Activated naive CD4-positive, alpha-beta T cell treated with anti-CD3 and anti-CD28 coated beads for 36 hours (primary cell): Measurements from ENCODE around the gene TRIM58. TPM values are rescaled to one million over a fixed set of nuclear protein-coding genes. Genes with fewer than 3 reads are reported as not detected.

Experiments
- CTCF ChIA-PET: fragments of 350-600 bp; sonication (Branson Sonifier 250); formaldehyde crosslinking; loops from one replicate; lab custom pipeline; 2021; ENCODE audit warnings: antibody characterized with exemption; lab: Charles Lee
- DNase-seq: peaks from one replicate; pipeline ENCODE4 v3.0.0-alpha.2; 2020
- H3K27ac Mint-ChIP-seq: one replicate; pipeline ENCODE4 v1.8.0; 2021; ENCODE audit warnings: mild to moderate bottlenecking, mixed read lengths
- H3K27me3 Mint-ChIP-seq: one replicate; pipeline ENCODE4 v1.8.0; 2021; ENCODE audit warnings: low read depth, mixed read lengths
- H3K36me3 Mint-ChIP-seq: one replicate; pipeline ENCODE4 v1.8.0; 2021; ENCODE audit warnings: low read depth, mixed read lengths
- H3K4me1 Mint-ChIP-seq: one replicate; pipeline ENCODE4 v1.8.0; 2021; ENCODE audit warnings: low read depth, mixed read lengths
- H3K4me3 Mint-ChIP-seq: one replicate; pipeline ENCODE4 v1.8.0; 2021; ENCODE audit warnings: mild to moderate bottlenecking, moderate library complexity, mixed read lengths
- H3K9me3 Mint-ChIP-seq: one replicate; pipeline ENCODE4 v1.8.0; 2021; ENCODE audit warnings: mixed read lengths
- intact Hi-C: fragments of 100-400 bp; cut with micrococcal nuclease; formaldehyde crosslinking; loops from one replicate; pipeline ENCODE4 v1.15.1; 2023
- total RNA-seq, 2 experiments: library from RNA; stranded (reverse); gene quantifications; one replicate each; pipeline ENCODE4 v1.2.3, GENCODE V29; 2021

TRIM58 gene
- total RNA-seq, 2 experiments from 2014 or later = 0.12 to 0.17 TPM

DNA sequence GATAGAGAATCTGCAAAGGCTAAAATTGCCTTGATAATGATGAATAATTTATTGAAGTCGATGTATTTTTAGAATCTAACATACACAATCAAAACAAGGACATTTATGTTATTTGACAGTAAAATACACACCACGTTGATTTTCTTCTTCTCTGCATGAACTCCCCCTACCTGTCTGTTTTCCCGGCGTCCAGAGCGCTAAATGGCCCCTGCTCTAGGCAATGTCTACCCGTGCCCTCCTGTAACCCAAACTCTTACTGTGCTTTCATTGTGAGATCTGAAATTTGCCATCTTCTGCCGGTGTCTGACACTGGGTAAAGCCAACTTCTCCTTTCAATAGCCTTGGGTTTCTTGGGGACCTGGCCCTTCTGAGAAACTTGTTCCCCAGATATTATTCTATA, 8.6 kb upstream of the TRIM58 start:
- intact Hi-C loops = no loop called here
- DNase-seq = no peak
- CTCF ChIA-PET = no interaction called here
- Mint-ChIP-seq H3K36me3 (no peaks in the 10 kb centered on the region), H3K9me3 (peaks cover 2% of the 10 kb centered on the region), H3K4me1 (no peaks in the 10 kb centered on the region), H3K27me3 (peaks cover 19% of the 10 kb centered on the region), H3K27ac (no peak overlapping the region), H3K4me3 (no peak overlapping the region)

DNA sequence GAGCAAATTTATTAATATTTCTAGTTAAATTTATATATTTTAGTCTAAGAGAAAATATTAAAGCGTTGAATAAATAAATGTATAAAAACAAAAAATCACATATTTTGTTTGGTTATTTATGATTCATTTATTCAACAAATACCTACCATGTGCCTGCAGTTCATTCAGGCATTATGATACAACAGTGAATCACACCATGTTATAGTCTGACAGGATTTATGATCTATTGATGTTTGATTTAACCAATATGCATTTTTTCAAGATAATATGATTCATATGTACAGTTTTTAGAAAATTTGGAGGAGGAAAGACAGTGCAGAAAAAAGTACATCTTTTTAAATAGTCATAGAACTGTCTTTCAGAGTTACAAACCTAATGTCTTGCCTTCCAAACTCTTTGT, 7.4 kb upstream of the TRIM58 start:
- CTCF ChIA-PET = no interaction called here
- no peaks in the 10 kb centered on the region for H3K4me1 Mint-ChIP-seq

DNA sequence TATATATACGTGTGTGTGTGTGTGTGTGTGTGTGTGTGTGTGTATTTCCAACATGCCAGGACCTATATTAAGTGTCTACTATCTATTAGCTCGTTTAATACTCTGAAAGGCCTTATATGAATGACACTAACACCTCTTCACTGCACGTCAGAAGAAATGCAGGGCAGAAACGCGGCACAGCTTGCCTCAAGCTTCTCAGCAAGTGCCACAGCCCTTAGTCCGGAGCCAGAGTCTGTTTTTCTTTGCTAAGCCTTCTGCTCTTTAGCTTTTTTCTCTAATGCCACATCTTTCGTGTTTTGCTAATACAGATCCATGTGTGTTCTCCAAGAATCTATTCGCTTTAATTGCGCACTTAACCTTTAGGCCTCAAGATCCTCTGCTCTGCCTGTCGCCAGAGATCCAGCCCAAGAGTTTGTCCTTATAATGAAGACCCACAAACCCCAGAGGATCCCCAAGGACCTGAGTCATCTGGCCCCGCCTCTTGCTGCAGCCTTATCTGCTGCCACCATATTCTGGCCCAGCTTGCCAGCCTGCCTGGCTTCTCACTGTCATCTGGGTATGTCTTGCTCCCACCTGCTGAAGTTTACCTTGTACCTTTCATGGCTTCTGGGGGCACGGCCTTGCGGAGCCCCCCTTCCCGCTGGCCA, 2.0 kb upstream of the TRIM58 start:
- Mint-ChIP-seq H3K27ac (no peak overlapping the region), H3K27me3 (peaks cover 61% of the 10 kb centered on the region), H3K36me3 (peaks cover 1% of the 10 kb centered on the region), H3K4me3 (no peak overlapping the region), H3K9me3 (peaks cover 2% of the 10 kb centered on the region), H3K4me1 (peaks cover 9% of the 10 kb centered on the region)
- no peak for DNase-seq
- CTCF ChIA-PET = no interaction called here
- intact Hi-C loops = loop anchor here (5.0 kb wide), 1 partner anchor 173 kb away; no protein-coding TSS in a partner anchor

More for the DNA sequence above, 7.4 kb upstream of the TRIM58 start:
- no peak overlapping the region for H3K4me3 Mint-ChIP-seq
- H3K36me3 Mint-ChIP-seq = no peaks in the 10 kb centered on the region
- H3K9me3 Mint-ChIP-seq = peaks cover 2% of the 10 kb centered on the region
- H3K27ac Mint-ChIP-seq = no peak overlapping the region
- DNase-seq = no peak
- intact Hi-C loops = no loop called here
- H3K27me3 Mint-ChIP-seq = peaks cover 29% of the 10 kb centered on the region

DNA sequence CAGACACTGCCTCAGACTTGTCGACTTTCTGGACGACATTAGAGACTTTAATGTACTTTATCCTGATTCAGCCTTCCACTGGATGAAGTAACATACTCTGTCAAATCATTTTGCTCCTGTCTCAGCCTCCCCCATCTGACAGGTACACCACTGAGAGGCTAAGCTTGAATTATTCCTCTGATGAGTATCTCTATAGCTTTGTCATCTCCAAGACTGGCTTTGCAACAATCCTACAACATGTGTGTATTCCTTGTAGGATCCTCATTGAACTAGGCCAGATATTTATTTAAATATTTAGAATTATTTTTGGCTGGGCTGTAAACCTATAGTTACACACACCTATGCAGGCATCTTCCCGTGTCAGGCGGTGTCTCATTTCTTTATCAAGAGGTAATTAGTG, 1.1 kb upstream of the TRIM58 start:
- no peak overlapping the region for H3K4me3 Mint-ChIP-seq
- H3K4me1 Mint-ChIP-seq = peaks cover 9% of the 10 kb centered on the region
- intact Hi-C loops = loop anchor here (2.0 to 5.0 kb wide), 2 partner anchors 51 to 174 kb away; no protein-coding TSS in a partner anchor
- CTCF ChIA-PET = no interaction called here
- peaks cover 1% of the 10 kb centered on the region for H3K36me3 Mint-ChIP-seq
- H3K27me3 Mint-ChIP-seq = peaks cover 69% of the 10 kb centered on the region
- DNase-seq = no peak
- peaks cover 2% of the 10 kb centered on the region for H3K9me3 Mint-ChIP-seq
- H3K27ac Mint-ChIP-seq = no peak overlapping the region

DNA sequence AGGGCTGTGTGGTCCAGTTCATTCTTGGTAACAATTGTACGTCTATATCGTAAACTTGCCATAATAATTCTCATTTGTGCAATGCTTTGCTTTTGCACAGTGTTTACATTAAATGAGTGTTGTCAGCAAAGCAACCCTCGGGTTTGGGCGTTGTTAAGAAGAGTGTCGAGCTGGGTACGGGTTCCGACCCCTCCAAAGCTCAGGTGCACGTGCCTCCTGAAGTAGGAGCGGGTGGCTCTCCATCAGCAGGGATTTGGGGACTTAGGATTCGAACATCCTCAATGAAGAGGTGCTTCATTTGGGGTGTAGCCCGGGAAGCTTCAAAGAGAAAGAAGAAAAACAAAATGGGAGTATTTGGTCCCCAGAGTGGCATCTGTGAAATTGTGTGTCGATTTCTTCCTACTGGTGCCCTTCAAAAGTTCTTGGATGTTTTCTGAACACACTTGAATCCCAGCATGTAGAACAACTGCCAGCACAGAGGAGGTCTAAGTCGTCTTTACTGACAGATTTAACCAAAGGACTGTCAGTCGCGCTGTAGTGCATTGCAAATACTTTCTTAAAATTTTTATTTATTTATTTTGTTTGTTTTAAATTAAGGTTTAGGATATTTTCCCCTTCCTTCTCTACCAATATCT, 1.1 kb downstream of the TRIM58 start:
- no peak for DNase-seq
- H3K27ac Mint-ChIP-seq = no peak overlapping the region
- no peaks in the 10 kb centered on the region for H3K9me3 Mint-ChIP-seq
- peaks cover 9% of the 10 kb centered on the region for H3K4me1 Mint-ChIP-seq
- H3K36me3 Mint-ChIP-seq = peaks cover 1% of the 10 kb centered on the region
- intact Hi-C loops = loop anchor here (2.0 to 5.0 kb wide), 2 partner anchors 49 to 176 kb away; no protein-coding TSS in a partner anchor
- CTCF ChIA-PET = interaction anchor here (0.7 kb wide), 1 partner anchor 25 kb away, joined by 6 read pairs; no protein-coding TSS in a partner anchor
- peaks cover 59% of the 10 kb centered on the region for H3K27me3 Mint-ChIP-seq
- peak overlapping the region; percentile 71 for H3K4me3 Mint-ChIP-seq

DNA sequence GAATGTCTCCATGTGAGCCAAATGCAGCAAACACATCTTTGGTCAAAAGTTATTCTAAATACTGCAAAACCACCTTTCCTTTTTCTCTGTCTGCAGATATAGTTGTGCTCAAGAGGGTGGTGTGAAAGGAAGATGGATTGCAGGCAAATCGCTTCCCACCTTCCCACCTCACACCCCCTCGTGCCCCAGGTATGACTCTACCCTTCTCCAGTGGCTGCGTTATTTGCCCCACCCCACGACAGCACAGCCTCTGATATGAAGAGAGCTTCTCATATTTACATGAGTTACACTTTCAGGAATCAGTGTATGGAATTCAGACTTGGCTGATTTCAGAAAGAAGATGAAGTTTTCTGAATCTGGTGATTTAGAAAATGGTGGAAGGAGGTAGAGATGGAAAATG, 5.8 kb downstream of the TRIM58 start:
- no peak overlapping the region for H3K27ac Mint-ChIP-seq
- CTCF ChIA-PET = no interaction called here

DNA sequence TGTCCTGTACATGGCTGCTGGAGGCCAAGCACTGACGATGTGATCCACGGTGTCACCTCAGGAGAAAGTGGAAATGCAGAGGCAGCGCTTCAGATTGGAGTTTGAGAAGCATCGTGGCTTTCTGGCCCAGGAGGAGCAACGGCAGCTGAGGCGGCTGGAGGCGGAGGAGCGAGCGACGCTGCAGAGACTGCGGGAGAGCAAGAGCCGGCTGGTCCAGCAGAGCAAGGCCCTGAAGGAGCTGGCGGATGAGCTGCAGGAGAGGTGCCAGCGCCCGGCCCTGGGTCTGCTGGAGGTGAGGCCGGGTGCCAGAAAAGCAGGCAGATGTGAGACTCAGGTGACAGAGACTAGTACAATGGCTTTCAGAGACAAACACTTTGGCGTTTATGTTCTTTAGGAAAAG, 7.7 kb downstream of the TRIM58 start:
- no peak overlapping the region for H3K4me3 Mint-ChIP-seq
- no peaks in the 10 kb centered on the region for H3K36me3 Mint-ChIP-seq
- H3K4me1 Mint-ChIP-seq = no peaks in the 10 kb centered on the region
- H3K27me3 Mint-ChIP-seq = peaks cover 28% of the 10 kb centered on the region
- CTCF ChIA-PET = no interaction called here
- H3K9me3 Mint-ChIP-seq = peaks cover 1% of the 10 kb centered on the region
- DNase-seq = no peak
- intact Hi-C loops = no loop called here
- no peak overlapping the region for H3K27ac Mint-ChIP-seq

More for the DNA sequence above, 5.8 kb downstream of the TRIM58 start:
- H3K4me1 Mint-ChIP-seq = peaks cover 5% of the 10 kb centered on the region
- H3K36me3 Mint-ChIP-seq = peaks cover 1% of the 10 kb centered on the region
- H3K4me3 Mint-ChIP-seq = no peak overlapping the region
- no peaks in the 10 kb centered on the region for H3K9me3 Mint-ChIP-seq
- intact Hi-C loops = no loop called here
- DNase-seq = no peak
- peaks cover 33% of the 10 kb centered on the region for H3K27me3 Mint-ChIP-seq

DNA sequence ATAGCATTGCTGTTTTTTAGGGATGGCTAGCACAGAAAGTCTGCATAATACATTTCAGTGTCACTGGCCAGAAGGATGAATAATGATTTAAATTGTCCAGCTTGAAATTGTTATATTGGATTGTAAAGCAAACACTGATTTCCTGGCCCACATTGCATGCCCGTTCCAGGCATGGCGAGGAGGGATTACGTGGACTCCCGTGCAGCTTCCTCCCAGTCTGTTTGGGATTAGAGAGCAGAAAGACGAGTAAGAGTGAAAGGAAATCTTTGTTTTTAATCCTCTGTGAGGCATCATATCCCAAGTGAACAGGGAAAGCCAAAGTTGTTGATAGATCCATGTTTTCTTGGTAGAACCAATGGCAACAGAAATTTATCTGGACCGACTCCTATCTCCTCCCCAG, 8.4 kb downstream of the TRIM58 start:
- H3K27ac Mint-ChIP-seq = no peak overlapping the region
- H3K27me3 Mint-ChIP-seq = peaks cover 25% of the 10 kb centered on the region
- peaks cover 3% of the 10 kb centered on the region for H3K9me3 Mint-ChIP-seq
- CTCF ChIA-PET = no interaction called here
- H3K4me3 Mint-ChIP-seq = no peak overlapping the region
- H3K4me1 Mint-ChIP-seq = no peaks in the 10 kb centered on the region
- no peaks in the 10 kb centered on the region for H3K36me3 Mint-ChIP-seq
- intact Hi-C loops = no loop called here
- DNase-seq = no peak

DNA sequence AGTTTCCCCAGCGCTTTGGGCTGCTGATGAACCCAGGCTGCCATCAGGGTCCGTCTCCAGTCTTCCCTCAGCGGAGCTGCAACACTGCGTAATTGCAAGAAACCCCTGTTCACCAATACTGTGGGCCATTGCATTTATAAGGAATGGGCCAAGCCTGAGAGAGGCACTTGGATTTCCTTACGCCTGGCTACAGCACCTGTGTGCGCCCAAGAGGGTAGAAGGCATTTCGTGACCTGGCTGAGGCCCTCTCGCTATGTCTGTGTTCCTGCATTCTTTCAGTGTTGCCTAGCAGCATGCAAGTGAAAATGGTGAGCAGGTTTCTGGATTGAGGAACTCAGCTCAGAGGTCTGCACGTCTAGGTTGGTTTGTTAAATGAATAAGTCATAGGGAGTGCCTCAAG, 26.4 kb downstream of the TRIM58 start:
- no peaks in the 10 kb centered on the region for H3K36me3 Mint-ChIP-seq
- no peak for DNase-seq
- CTCF ChIA-PET = no interaction called here
- no peaks in the 10 kb centered on the region for H3K9me3 Mint-ChIP-seq
- H3K4me1 Mint-ChIP-seq = no peaks in the 10 kb centered on the region
- no peak overlapping the region for H3K4me3 Mint-ChIP-seq
- intact Hi-C loops = no loop called here
- H3K27me3 Mint-ChIP-seq = peaks cover 4% of the 10 kb centered on the region
- H3K27ac Mint-ChIP-seq = no peak overlapping the region

DNA sequence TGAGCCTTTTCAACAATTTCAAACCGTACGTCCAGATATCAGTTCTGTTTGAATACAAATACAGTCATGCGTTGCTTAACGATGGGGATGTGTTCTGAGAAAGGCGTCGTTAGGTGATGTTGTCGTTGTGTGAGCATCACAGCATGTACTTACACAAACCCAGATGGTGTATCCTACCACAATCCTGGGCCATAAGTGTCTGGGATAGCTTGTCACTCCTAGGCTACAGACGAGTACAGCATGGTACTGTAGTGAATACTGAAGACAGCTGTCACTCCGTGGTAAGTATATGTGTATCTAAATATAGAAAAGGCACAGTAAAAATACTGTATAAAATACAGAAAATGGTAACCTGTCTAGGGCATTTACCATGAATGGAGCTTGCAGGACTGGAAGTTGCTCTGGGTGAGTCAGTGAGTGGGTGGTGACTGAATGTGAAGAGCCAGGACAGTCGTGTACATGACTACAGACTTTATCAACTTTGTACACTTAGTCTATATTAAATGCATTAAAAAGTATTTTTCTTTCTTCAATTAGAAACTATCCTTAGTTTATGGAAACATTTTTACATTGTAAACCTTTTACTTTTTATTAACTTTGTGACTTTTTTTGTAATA, 27.9 kb downstream of the TRIM58 start:
- H3K4me3 Mint-ChIP-seq = no peak overlapping the region
- intact Hi-C loops = no loop called here
- no peak for DNase-seq
- no peaks in the 10 kb centered on the region for H3K4me1 Mint-ChIP-seq
- H3K36me3 Mint-ChIP-seq = no peaks in the 10 kb centered on the region
- H3K9me3 Mint-ChIP-seq = no peaks in the 10 kb centered on the region
- H3K27me3 Mint-ChIP-seq = no peaks in the 10 kb centered on the region
- CTCF ChIA-PET = interaction anchor here (1.1 kb wide), 1 partner anchor 21 kb away, joined by 3 read pairs; no protein-coding TSS in a partner anchor
- H3K27ac Mint-ChIP-seq = no peak overlapping the region

DNA sequence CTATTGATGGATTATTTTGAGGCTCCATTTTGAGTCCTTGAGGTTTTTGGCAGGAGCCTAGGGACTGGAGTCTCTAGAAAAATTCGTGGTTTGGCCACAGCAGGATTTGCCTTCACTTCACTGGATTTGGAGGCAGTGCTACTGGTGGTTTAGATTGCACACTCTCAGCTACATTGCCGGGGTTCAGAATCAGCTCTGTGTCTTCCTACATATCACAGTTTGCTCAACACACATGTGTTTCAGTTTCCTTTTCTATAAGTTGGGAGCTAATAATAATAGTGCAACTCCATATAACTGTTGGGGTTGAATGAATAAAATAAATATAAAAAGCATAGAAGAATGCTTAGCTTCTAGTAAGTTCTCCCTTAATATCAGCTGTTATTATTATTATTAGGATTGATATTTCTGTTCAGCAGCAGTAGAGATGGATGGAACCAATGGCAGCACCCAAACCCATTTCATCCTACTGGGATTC, 38.2 kb downstream of the TRIM58 start, which contains the start of gene OR2W3:
TSS of gene OR2W3 (plus strand) at position 425 of the 475 bp plus-strand sequence. CDS start at position 425, 0 bp downstream.
- DNase-seq = no peak
- Mint-ChIP-seq H3K4me3 (no peak within 1 kb of the TSS), H3K36me3 (no peaks in the 10 kb centered on the region), H3K27ac (no peak within 1 kb of the TSS), H3K27me3 (peaks cover 3% of the 10 kb centered on the region), H3K4me1 (no peaks in the 10 kb centered on the region), H3K9me3 (no peaks in the 10 kb centered on the region)
- intact Hi-C loops = no loop called here
- CTCF ChIA-PET = no interaction called here

DNA sequence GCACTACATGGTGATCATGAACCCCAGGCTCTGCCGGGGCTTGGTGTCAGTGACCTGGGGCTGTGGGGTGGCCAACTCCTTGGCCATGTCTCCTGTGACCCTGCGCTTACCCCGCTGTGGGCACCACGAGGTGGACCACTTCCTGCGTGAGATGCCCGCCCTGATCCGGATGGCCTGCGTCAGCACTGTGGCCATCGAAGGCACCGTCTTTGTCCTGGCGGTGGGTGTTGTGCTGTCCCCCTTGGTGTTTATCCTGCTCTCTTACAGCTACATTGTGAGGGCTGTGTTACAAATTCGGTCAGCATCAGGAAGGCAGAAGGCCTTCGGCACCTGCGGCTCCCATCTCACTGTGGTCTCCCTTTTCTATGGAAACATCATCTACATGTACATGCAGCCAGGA, 39.0 kb downstream of the TRIM58 start:
- peaks cover 3% of the 10 kb centered on the region for H3K27me3 Mint-ChIP-seq
- H3K9me3 Mint-ChIP-seq = no peaks in the 10 kb centered on the region
- no peaks in the 10 kb centered on the region for H3K4me1 Mint-ChIP-seq
- CTCF ChIA-PET = no interaction called here
- intact Hi-C loops = no loop called here
- no peak for DNase-seq
- no peak overlapping the region for H3K4me3 Mint-ChIP-seq
- no peak overlapping the region for H3K27ac Mint-ChIP-seq
- no peaks in the 10 kb centered on the region for H3K36me3 Mint-ChIP-seq
